ENCODE results near the gene GLOD4.

DNA sequence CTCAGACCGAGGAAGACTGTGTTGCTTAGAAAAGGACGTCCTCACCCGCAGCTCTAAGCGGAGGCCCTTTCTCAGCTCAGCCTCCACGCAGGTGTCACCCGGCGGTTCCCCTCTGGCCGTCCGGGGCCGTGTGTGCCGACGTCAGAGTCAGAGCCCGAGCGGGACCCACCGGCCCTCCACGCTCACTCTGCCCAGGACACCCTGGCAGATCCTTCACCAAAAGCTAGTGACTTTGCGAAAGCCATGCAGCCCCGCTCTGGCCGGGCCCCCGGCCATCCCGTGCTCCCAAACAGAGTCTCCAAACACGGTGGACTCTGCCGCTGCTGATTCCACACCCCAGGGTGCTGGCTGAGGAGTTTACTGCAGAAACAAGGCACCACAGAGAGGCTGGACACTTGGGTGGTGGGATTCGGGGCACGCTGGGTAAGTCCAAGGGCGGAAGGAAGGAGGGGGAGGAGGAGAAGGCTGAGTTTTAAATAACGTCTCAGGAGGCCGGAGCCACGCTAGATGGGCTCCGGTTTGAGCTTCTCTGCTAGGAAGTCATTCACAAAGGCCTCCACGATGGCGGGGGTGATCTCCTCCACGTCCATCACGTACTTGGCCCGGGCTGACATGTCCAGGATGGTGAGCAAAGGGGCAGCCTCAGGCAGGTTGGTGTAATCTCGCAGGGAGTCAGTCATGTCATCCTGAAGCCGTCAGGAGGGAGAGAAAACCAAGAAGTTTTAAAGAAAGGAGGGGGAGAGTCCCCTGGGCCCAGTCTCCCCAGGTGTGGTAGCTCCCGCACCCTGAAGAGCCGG, 18.6 kb upstream of the GLOD4 start:
- TF ChIP-seq, protein P1, sequence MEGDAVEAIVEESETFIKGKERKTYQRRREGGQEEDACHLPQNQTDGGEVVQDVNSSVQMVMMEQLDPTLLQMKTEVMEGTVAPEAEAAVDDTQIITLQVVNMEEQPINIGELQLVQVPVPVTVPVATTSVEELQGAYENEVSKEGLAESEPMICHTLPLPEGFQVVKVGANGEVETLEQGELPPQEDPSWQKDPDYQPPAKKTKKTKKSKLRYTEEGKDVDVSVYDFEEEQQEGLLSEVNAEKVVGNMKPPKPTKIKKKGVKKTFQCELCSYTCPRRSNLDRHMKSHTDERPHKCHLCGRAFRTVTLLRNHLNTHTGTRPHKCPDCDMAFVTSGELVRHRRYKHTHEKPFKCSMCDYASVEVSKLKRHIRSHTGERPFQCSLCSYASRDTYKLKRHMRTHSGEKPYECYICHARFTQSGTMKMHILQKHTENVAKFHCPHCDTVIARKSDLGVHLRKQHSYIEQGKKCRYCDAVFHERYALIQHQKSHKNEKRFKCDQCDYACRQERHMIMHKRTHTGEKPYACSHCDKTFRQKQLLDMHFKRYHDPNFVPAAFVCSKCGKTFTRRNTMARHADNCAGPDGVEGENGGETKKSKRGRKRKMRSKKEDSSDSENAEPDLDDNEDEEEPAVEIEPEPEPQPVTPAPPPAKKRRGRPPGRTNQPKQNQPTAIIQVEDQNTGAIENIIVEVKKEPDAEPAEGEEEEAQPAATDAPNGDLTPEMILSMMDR (IDR thresholded peaks at IDR 0.05), result no peak
- TF ChIP-seq POLR2A (IDR thresholded peaks at IDR 0.05), result no peak
